Measurements from ENCODE around the gene TNFRSF1A. TPM values are rescaled to one million over a fixed set of nuclear protein-coding genes. Genes with fewer than 3 reads are reported as not detected.

Gene TNFRSF1A
- total and polyA plus RNA-seq, 9 of the 15 experiments (the other 6 are each of a cell fraction or from before 2014, with no cell fraction given), result 0.76 to 43.5 (median 30.0) TPM

- TF ChIP-seq CBX2 (IDR thresholded peaks at IDR 0.05; ENCODE audit: insufficient read depth, low read length, poor library complexity, severe bottlenecking) (no peak), ZNF197 (CRISPR knock-in tag; IDR thresholded peaks at IDR 0.05; ENCODE audit: low read depth) (no peak), FOSL1 (tag; conservative IDR thresholded peaks at IDR 0.05) (no peak), RAD51 (IDR thresholded peaks at IDR 0.05; ENCODE audit: borderline replicate concordance, low read depth) (no peak), ZNF507 (tag; conservative IDR thresholded peaks at IDR 0.05) (no peak)
- TF ChIP-seq, protein P1, sequence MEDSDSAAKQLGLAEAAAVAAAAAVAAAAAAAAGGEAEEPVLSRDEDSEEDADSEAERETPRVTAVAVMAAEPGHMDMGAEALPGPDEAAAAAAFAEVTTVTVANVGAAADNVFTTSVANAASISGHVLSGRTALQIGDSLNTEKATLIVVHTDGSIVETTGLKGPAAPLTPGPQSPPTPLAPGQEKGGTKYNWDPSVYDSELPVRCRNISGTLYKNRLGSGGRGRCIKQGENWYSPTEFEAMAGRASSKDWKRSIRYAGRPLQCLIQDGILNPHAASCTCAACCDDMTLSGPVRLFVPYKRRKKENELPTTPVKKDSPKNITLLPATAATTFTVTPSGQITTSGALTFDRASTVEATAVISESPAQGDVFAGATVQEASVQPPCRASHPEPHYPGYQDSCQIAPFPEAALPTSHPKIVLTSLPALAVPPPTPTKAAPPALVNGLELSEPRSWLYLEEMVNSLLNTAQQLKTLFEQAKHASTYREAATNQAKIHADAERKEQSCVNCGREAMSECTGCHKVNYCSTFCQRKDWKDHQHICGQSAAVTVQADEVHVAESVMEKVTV (CRISPR knock-in tag; IDR thresholded peaks at IDR 0.05), result no peak
- TF ChIP-seq, protein P2, sequence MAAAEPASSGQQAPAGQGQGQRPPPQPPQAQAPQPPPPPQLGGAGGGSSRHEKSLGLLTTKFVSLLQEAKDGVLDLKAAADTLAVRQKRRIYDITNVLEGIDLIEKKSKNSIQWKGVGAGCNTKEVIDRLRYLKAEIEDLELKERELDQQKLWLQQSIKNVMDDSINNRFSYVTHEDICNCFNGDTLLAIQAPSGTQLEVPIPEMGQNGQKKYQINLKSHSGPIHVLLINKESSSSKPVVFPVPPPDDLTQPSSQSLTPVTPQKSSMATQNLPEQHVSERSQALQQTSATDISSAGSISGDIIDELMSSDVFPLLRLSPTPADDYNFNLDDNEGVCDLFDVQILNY (CRISPR knock-in tag; IDR thresholded peaks at IDR 0.05), result no peak
Measured at GRCh38 chr12:6306599-6307220, 35.2 kb downstream of the TNFRSF1A start (continued).

DNA sequence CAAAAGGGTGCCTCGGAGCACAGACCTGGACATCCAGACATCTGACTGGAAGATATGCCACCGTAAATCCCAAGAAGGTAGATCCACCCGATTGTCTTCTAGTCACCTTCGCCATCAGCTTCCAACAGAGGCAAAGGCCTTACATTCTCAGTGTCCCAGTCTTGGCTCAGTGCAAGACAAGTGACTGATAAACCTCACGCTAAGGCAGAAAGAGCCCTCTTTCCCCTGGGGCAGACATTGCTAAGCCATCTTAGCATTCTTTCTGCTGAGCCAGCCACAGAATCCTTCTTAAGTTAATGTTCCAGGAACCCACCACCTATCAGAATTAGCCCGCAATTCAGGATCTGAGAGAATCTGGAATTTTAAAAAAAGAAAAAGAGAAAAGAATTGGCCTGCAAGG is 35.7 kb downstream of the TNFRSF1A start:
- FAIRE-seq (no peak), DNase-seq (ENCODE audit: extremely low read depth in 1 of 4, low spot score in 3 of 4) (no peak), ATAC-seq (no peak)
- in situ Hi-C loops (cut with MboI), result no loop called here
- Histone ChIP-seq H3K27me3 (ENCODE audit: control insufficient read depth in 2 of 2, insufficient read depth in 2 of 2, low read length in 2 of 2) (no peaks in the 10 kb centered on the region), H3K9me3 (replicated peaks; ENCODE audit: control insufficient read depth, insufficient read depth, low read depth, low read length) (no peaks in the 10 kb centered on the region), H3K4me2 (ENCODE audit: insufficient read depth, low read length) (no peak overlapping the region), H3K9ac (ENCODE audit: insufficient read depth in 1 of 2, low read depth in 2 of 2, low read length in 2 of 2) (no peak overlapping the region), H2AFZ (ENCODE audit: low read depth, low read length) (no peak overlapping the region), H4K20me1 (replicated peaks; ENCODE audit: control insufficient read depth, insufficient read depth, low read length) (no peaks in the 10 kb centered on the region), H3K4me3 (no peak overlapping the region), H3K4me1 (replicated peaks in 1 of 2; ENCODE audit: control insufficient read depth in 2 of 2, insufficient read depth in 2 of 2, low read length in 2 of 2) (peaks cover 0 to 15% of the 10 kb centered on the region in 2 experiments; a peak in 3 of 5 replicates), H3K27ac (ENCODE audit: extremely low read depth, low read depth, low read length) (no peak overlapping the region), H3K79me2 (ENCODE audit: control insufficient read depth, insufficient read depth, low read length) (no peaks in the 10 kb centered on the region), H3K9me1 (ENCODE audit: control insufficient read depth, insufficient read depth, low read length) (no peaks in the 10 kb centered on the region), H3K36me3 (ENCODE audit: control insufficient read depth, insufficient read depth, low read length) (no peaks in the 10 kb centered on the region)
- CTCF ChIA-PET (ENCODE audit: low intra/inter-chr PET ratio), result no interaction called here
- TF ChIP-seq NFRKB (IDR thresholded peaks at IDR 0.05; ENCODE audit: low read depth) (no peak), HLTF (IDR thresholded peaks at IDR 0.05) (no peak), ZNF766 (CRISPR knock-in tag; conservative IDR thresholded peaks at IDR 0.05) (no peak), SNIP1 (IDR thresholded peaks at IDR 0.05; ENCODE audit: low read depth) (no peak), MAZ (CRISPR knock-in tag; conservative IDR thresholded peaks at IDR 0.05 in 1 of 2, IDR thresholded peaks at IDR 0.05 in 1 of 2) (no peak), MTF1 (CRISPR knock-in tag; IDR thresholded peaks at IDR 0.05; ENCODE audit: borderline replicate concordance) (no peak)
- BruUV-seq (replicated peaks), result no TSS peak
- 43% methylated on average over 3 of the region's 6 CpGs for WGBS (ENCODE audit: insufficient coverage, low coverage, missing lambda C conversion rate)
- intact Hi-C loops (cut with micrococcal nuclease), result no loop called here
- POLR2A ChIA-PET, result no interaction called here

Data from K562 (cell line).